Stimulated activated CD8-positive, alpha-beta memory T cell treated with anti-CD3 and anti-CD28 coated beads, Interleukin-15, amount 100 ng/mL, for 4 hours (primary cell): ENCODE data around the gene ZNF574.

Source experiments
- DNase-seq, 2 donors: peaks; one replicate each; pipeline ENCODE4 v3.0.0-alpha.2; 2020; ENCODE audit warnings: low read depth in 2 of 2

Gene ZNF574

DNA sequence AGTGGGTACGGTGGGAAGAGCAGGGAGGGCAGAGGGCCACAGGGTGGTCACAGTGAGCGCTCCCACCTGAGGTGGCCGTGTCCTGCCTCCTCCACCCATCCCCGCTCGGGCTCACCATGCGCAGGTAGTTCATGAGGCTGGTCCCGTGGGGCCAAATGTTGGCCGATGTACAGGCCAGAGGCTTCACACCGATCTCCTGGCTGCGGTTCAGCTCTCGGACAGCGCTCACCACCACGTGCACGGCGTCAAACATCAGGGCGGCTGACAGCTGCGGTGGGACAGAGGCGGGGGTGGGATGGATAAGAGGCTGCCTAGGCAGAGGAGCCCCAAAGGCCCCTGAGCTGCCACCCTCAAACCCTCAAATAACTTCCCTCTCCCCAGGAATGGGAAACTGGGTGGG is 21.8 kb upstream of the ZNF574 start:
- DNase-seq: no peak

DNA sequence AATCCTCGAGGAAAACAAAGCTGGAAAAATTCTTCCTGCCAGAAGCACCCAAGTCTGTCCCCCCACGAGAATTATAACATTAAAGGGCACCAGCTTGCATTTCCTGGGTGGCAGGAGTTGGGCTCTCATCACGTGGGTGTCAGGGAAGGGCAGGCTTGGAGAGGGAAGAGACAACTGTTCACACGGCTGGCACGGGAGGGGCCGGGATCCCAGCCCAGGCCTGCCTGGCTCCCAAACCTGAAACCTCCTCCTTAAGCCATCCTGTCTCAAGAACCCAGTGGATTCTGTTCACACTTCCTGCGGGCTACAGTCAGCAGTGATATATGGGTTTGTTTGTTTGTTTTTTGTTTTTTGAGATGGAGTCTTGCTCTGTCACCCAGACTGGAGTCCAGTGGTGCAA is 18.1 kb upstream of the ZNF574 start:
- DNase-seq: no peak

DNA sequence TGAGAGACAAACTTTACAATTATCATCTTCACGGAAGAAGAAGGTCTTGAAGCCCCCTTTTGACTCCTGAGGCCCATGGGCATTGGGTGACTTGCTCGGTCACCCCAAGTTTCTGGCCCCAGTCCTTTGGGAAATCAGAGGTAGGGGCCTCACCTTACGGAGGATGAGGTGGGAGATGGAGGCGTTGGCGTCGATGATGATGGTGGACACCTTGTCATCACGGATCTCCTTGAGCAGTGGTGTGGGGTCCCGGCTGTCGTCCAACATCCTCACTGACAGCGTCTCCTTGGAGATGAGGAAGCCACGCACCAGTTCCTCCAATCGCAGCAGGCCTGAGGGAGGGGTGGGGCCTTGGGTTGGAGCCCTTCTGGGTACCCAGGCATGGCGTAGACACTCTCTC is 16.8 kb upstream of the ZNF574 start:
- no peak for DNase-seq

- no peak for DNase-seq
Observed at GRCh38 chr19:42060117-42060516, 15.8 kb upstream of the ZNF574 start.

- no peak for DNase-seq
Observed at GRCh38 chr19:42062381-42062780, 13.6 kb upstream of the ZNF574 start.

GRCh38 chr19:42064432-42064831 is 11.5 kb upstream of the ZNF574 start:
- DNase-seq: no peak

- DNase-seq: no peak
Observed at GRCh38 chr19:42065051-42065450, 10.9 kb upstream of the ZNF574 start.

DNA sequence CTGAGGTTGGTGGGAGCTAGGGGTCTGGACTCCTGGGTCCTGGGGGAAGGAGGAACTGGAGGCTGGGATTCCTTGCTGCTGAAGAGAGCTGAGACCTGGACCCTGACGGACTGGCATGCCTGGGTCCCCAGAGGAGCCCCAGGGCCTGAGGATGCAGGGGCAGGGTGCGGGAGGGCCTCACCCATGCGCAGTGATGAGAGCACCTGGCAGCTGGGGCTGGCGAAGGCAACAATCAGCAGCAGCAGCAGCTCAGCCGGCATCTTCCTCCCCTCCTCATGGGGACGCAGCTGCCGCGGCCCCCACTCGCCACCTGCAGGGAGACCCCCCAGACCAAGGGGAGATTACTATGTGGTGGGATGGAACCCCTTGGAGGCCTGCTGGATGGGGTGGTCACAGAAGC is 10.5 kb upstream of the ZNF574 start:
- no peak for DNase-seq

- DNase-seq: no peak
Observed at GRCh38 chr19:42066075-42066754, 9.8 kb upstream of the ZNF574 start.

- DNase-seq: no peak
Observed at GRCh38 chr19:42067315-42067888, 8.6 kb upstream of the ZNF574 start.

GRCh38 chr19:42068361-42068755 is 7.6 kb upstream of the ZNF574 start:
- no peak for DNase-seq

DNA sequence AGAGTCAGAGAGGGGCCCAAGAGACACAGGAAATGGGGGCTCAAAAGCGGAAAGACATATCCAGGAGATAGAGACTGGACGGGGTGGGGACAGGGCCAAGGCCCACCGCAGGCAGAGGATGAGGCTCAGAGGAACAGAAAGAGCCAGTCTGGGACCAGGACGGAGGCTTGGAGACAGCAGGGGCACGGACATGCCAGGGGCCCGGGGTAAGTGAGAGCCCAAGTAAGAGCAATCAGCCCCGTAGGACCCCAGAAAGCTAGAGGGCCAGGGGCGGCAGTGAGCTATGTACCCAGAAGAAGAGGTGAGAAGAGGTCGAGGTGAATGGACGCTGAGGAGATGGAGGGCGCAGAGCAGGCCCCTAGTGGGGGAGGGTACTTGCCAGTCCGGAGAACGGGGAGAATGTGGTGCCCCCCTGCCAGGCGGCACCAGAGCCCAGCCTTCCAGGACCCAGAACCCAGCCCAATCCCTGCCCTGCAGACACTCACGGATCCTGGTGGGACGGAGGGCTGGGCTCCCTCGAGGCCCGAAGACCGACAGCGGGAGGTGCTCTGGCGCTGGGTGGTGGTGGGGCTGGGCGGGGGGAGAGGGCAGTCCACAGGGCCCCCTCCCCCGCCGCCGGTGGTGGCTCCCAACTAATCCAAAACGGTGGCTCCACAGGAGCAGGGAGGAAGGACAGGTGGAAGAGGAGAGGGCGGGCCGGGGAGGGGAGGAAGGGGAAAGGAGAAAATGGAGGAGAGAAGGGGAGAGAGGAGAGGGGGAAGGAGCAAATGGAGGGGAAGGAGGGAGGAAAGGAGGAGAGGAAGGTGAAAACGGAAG is 7.0 kb upstream of the ZNF574 start:
- DNase-seq: no peak

- DNase-seq: no peak
Observed at GRCh38 chr19:42069619-42070351, 6.2 kb upstream of the ZNF574 start, which contains the start of gene GRIK5. TSS of gene GRIK5 (minus strand) at chr19:42070206. CDS start at chr19:42065770, 4,436 bp downstream.

DNA sequence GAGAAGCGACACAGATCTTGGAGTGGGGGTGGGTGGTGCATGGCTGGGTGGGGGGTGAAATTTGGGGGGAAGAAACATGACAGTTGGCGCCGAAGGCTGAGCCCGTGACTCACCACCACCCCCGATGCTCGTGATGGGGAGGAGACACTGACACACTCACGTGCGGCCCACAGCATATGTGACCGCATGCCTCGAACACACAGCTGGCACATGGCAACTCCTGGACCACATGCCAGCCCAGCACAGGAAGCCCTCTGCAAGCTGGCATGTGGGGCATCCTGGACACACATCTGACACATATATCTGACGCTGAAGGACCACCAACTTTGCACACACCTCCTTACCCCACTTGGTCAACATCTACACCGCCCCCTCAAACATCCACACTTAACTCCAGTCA is 4.7 kb upstream of the ZNF574 start:
- DNase-seq: no peak

DNA sequence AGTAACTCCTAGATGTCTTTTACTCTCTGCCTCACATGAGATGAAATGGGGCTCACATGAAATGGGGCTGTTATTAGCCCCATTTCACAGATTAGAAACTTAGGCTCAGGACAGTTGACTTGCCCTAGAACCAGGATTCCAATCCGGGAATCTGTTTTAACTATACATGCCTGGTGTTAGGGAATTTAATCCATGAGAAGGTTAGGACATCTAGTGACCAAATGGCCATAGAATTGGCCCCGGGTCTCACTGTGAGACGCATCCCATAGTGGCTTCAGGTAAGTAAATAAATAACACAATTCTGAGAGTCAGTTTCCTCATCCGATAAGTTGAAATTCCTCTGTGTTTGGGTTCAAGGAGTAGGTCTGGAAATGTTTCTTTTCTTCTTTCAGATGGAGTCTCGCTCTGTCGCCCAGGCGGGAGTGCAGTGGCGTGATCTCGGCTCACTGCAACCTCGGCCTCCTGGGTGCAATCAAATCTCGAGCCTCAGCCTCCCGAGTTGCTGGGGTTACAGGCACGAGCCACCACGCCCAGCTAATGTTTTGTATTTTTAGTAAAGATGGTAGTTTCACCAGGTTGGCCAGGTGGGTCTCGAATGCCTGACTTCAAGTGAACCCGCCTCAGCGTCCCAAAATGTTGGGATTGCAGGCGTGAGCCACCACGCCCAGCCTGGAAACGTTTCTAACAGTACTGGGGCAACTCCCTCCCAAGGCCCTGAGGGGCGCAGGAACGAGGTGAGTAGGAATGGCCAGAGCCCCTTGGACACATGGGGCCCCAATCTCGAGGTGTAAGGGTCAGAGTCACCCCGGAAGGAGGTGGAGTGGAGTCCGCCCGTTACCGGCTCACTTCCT is 1.2 kb upstream of the ZNF574 start:
- no peak for DNase-seq

DNA sequence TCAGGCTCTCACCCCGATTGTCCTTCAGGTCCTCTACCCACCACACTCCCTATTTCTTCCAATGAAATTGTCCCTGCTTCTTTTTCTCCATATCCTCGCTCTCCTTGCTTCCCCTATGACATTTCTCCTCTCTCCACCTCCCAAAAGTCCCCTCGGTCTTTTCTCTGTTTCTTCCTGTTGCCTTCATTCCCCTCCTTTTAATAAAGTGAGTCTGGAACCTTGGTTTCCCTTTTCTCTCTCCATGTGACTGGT is 676 bp upstream of the ZNF574 start:
- no peak for DNase-seq

DNA sequence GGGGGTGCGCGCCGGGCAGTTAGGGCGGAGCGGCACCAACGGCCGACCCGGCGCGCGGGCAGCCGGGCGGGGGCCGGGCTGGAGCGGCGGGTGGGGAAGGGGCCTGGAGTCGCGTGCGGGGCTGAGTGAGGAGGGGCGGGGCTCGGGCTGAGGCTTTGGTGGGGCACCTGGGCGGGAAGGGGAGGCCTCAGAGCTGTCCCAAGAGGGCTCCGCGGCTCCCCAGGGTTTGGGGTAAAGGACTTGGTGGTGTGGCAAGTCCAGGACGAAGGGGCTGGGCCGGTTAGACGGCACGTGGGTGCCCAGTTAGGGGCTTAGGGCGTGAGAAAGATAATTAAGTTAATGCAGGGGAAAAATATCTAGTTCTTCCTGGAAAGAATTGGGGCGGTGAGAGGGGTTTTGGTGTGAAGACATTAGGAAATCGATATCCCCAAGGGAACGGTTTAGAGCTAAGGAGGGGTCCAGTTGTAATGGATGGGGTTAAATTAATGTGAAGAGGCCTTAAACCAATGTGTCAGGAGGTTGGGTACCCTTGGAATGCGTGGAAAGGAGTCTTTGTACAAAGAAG is 496 bp downstream of the ZNF574 start:
- no peak for DNase-seq

- DNase-seq: no peak
Observed at GRCh38 chr19:42078058-42078457, 2.1 kb downstream of the ZNF574 start.

- no peak for DNase-seq
Observed at GRCh38 chr19:42078538-42079275, 2.7 kb downstream of the ZNF574 start.

GRCh38 chr19:42079276-42079669 is 3.3 kb downstream of the ZNF574 start:
- no peak for DNase-seq
